Effector memory CD8-positive, alpha-beta T cell (primary cell): ENCODE data around the gene PLD3.
A peak's percentile ranks its signal among the peaks of the same experiment; 100 is the strongest.

Experiments used
- ATAC-seq: fragments of 150-1000 bp; cut with Tn5 transposase; replicated peaks from 2 replicates; pipeline ENCODE4 v1.10.0; 2021; ENCODE audit warnings: mild to moderate bottlenecking, moderate library complexity
- DNase-seq, 3 experiments: peaks; one replicate each; pipeline ENCODE4 v3.0.0; 2021
- H3K27ac Mint-ChIP-seq, 2 donors: one replicate each; pipeline ENCODE4 v1.8.0; 2022; ENCODE audit warnings: mild to moderate bottlenecking in 2 of 2, mixed read lengths in 2 of 2, moderate library complexity in 2 of 2
- H3K27me3 Mint-ChIP-seq, 2 donors: one replicate each; pipeline ENCODE4 v1.8.0; 2022; ENCODE audit warnings: mixed read lengths in 2 of 2
- H3K36me3 Mint-ChIP-seq: one replicate; pipeline ENCODE4 v1.8.0; 2022; ENCODE audit warnings: mild to moderate bottlenecking, moderate library complexity, mixed read lengths; ENCODE audit not compliant: insufficient read depth
- H3K4me1 Mint-ChIP-seq, 2 donors: one replicate each; pipeline ENCODE4 v1.8.0; 2022; ENCODE audit warnings: low read depth in 2 of 2, mixed read lengths in 2 of 2
- H3K4me3 Mint-ChIP-seq, 2 donors: one replicate each; pipeline ENCODE4 v1.8.0; 2022; ENCODE audit warnings: mild to moderate bottlenecking in 2 of 2, mixed read lengths in 2 of 2, moderate library complexity in 2 of 2
- H3K9me3 Mint-ChIP-seq, 2 donors: one replicate each; pipeline ENCODE4 v1.8.0; 2022; ENCODE audit warnings: mixed read lengths in 2 of 2
- total RNA-seq, 9 experiments: gene quantifications; one replicate each; lab custom pipeline; 2026; lab: John Stamatoyannopoulos, UW

PLD3 gene
- 25.1 to 67.8 (median 38.3) reads per million in 9 experiments for total RNA-seq

GRCh38 chr19:40348125-40348913, at the start of gene PLD3, which contains the start of gene C19orf47:
Gene PLD3 (plus strand): TSS chr19:40348695. CDS start chr19:40366484, 17,789 bp downstream.
Gene C19orf47 (minus strand): TSS chr19:40348397. CDS start chr19:40341857, 6,540 bp downstream.
- Mint-ChIP-seq H3K27me3 (no peaks in the 10 kb centered on the region), H3K4me1 (peaks cover 23 to 30% of the 10 kb centered on the region in 2 donors), H3K36me3 (peaks cover 4% of the 10 kb centered on the region), H3K9me3 (no peaks in the 10 kb centered on the region), H3K4me3 (peak within 1 kb of the TSS; percentile 73 to 86), H3K27ac (peak within 1 kb of the TSS; percentile 87 to 94)
- DNase-seq (peak; percentile 94 to 97 (median 97)), ATAC-seq (peak; percentile 95)

- Mint-ChIP-seq H3K27ac (no peak overlapping the region), H3K9me3 (no peaks in the 10 kb centered on the region), H3K27me3 (no peaks in the 10 kb centered on the region), H3K4me1 (peaks cover 0 to 5% of the 10 kb centered on the region in 2 donors), H3K36me3 (no peaks in the 10 kb centered on the region), H3K4me3 (no peak overlapping the region)
- ATAC-seq (no peak), DNase-seq (no peak)
Measured at GRCh38 chr19:40300668-40301067, 47.8 kb upstream of the PLD3 start.

GRCh38 chr19:40302224-40303011, 46.1 kb upstream of the PLD3 start:
- peaks cover 0 to 5% of the 10 kb centered on the region in 2 donors for H3K4me1 Mint-ChIP-seq
- H3K36me3 Mint-ChIP-seq: no peaks in the 10 kb centered on the region
- H3K9me3 Mint-ChIP-seq: no peaks in the 10 kb centered on the region
- no peak overlapping the region for H3K27ac Mint-ChIP-seq
- H3K27me3 Mint-ChIP-seq: no peaks in the 10 kb centered on the region
- no peak overlapping the region for H3K4me3 Mint-ChIP-seq
- ATAC-seq (no peak), DNase-seq (no peak)

GRCh38 chr19:40303765-40304164, 44.7 kb upstream of the PLD3 start:
- no peak for ATAC-seq
- Mint-ChIP-seq H3K27me3 (no peaks in the 10 kb centered on the region), H3K4me3 (no peak overlapping the region), H3K27ac (no peak overlapping the region), H3K36me3 (no peaks in the 10 kb centered on the region), H3K9me3 (no peaks in the 10 kb centered on the region), H3K4me1 (peaks cover 0 to 5% of the 10 kb centered on the region in 2 donors)
- DNase-seq: no peak

- ATAC-seq (peak; percentile 33), DNase-seq (no peak)
- no peak overlapping the region for H3K4me3 Mint-ChIP-seq
- peaks cover 0 to 5% of the 10 kb centered on the region in 2 donors for H3K4me1 Mint-ChIP-seq
- no peaks in the 10 kb centered on the region for H3K27me3 Mint-ChIP-seq
- no peaks in the 10 kb centered on the region for H3K9me3 Mint-ChIP-seq
- H3K27ac Mint-ChIP-seq: peak overlapping the region in 1 of 2 donors; percentile 41
- H3K36me3 Mint-ChIP-seq: no peaks in the 10 kb centered on the region
Measured at GRCh38 chr19:40304306-40304705, 44.2 kb upstream of the PLD3 start.

- no peak overlapping the region for H3K4me3 Mint-ChIP-seq
- no peaks in the 10 kb centered on the region for H3K27me3 Mint-ChIP-seq
- H3K9me3 Mint-ChIP-seq: no peaks in the 10 kb centered on the region
- H3K36me3 Mint-ChIP-seq: no peaks in the 10 kb centered on the region
- DNase-seq (peak; percentile 61 to 74 (median 64)), ATAC-seq (peak; percentile 66)
- H3K4me1 Mint-ChIP-seq: peaks cover 0 to 5% of the 10 kb centered on the region in 2 donors
- no peak overlapping the region for H3K27ac Mint-ChIP-seq
Measured at GRCh38 chr19:40305403-40305802, 43.1 kb upstream of the PLD3 start.

- ATAC-seq: no peak
- no peak overlapping the region for H3K4me3 Mint-ChIP-seq
- no peaks in the 10 kb centered on the region for H3K27me3 Mint-ChIP-seq
- H3K36me3 Mint-ChIP-seq: no peaks in the 10 kb centered on the region
- no peaks in the 10 kb centered on the region for H3K9me3 Mint-ChIP-seq
- no peaks in the 10 kb centered on the region for H3K4me1 Mint-ChIP-seq
- H3K27ac Mint-ChIP-seq: no peak overlapping the region
- DNase-seq: no peak
Measured at GRCh38 chr19:40309666-40310065, 38.8 kb upstream of the PLD3 start.

- no peaks in the 10 kb centered on the region for H3K9me3 Mint-ChIP-seq
- DNase-seq (no peak), ATAC-seq (no peak)
- no peak overlapping the region for H3K27ac Mint-ChIP-seq
- H3K36me3 Mint-ChIP-seq: no peaks in the 10 kb centered on the region
- no peaks in the 10 kb centered on the region for H3K4me1 Mint-ChIP-seq
- H3K4me3 Mint-ChIP-seq: no peak overlapping the region
- no peaks in the 10 kb centered on the region for H3K27me3 Mint-ChIP-seq
Measured at GRCh38 chr19:40312533-40312932, 36.0 kb upstream of the PLD3 start.

- Mint-ChIP-seq H3K27ac (peak overlapping the region in 1 of 2 donors; percentile 55), H3K36me3 (peaks cover under 1% of the 10 kb centered on the region), H3K27me3 (no peaks in the 10 kb centered on the region), H3K9me3 (no peaks in the 10 kb centered on the region), H3K4me3 (no peak overlapping the region), H3K4me1 (no peaks in the 10 kb centered on the region)
- ATAC-seq (no peak), DNase-seq (no peak)
Measured at GRCh38 chr19:40313229-40313983, 35.1 kb upstream of the PLD3 start.

GRCh38 chr19:40314656-40315055, 33.8 kb upstream of the PLD3 start:
- H3K27ac Mint-ChIP-seq: no peak overlapping the region
- no peak overlapping the region for H3K4me3 Mint-ChIP-seq
- H3K9me3 Mint-ChIP-seq: no peaks in the 10 kb centered on the region
- H3K4me1 Mint-ChIP-seq: no peaks in the 10 kb centered on the region
- peaks cover 5% of the 10 kb centered on the region for H3K36me3 Mint-ChIP-seq
- DNase-seq: no peak
- no peak for ATAC-seq
- no peaks in the 10 kb centered on the region for H3K27me3 Mint-ChIP-seq

GRCh38 chr19:40315812-40316470, 32.6 kb upstream of the PLD3 start:
- H3K4me3 Mint-ChIP-seq: no peak overlapping the region
- H3K9me3 Mint-ChIP-seq: no peaks in the 10 kb centered on the region
- H3K27ac Mint-ChIP-seq: peak overlapping the region in 1 of 2 donors; percentile 35
- no peaks in the 10 kb centered on the region for H3K27me3 Mint-ChIP-seq
- peaks cover 0 to 2% of the 10 kb centered on the region in 2 donors for H3K4me1 Mint-ChIP-seq
- DNase-seq (no peak), ATAC-seq (no peak)
- peaks cover 10% of the 10 kb centered on the region for H3K36me3 Mint-ChIP-seq

GRCh38 chr19:40317338-40317737, 31.2 kb upstream of the PLD3 start:
- ATAC-seq: no peak
- peaks cover 0 to 2% of the 10 kb centered on the region in 2 donors for H3K4me1 Mint-ChIP-seq
- H3K27ac Mint-ChIP-seq: no peak overlapping the region
- no peak for DNase-seq
- no peaks in the 10 kb centered on the region for H3K27me3 Mint-ChIP-seq
- H3K9me3 Mint-ChIP-seq: no peaks in the 10 kb centered on the region
- H3K36me3 Mint-ChIP-seq: peaks cover 14% of the 10 kb centered on the region
- H3K4me3 Mint-ChIP-seq: no peak overlapping the region

GRCh38 chr19:40320558-40320935, 27.9 kb upstream of the PLD3 start:
- no peak overlapping the region for H3K27ac Mint-ChIP-seq
- H3K27me3 Mint-ChIP-seq: no peaks in the 10 kb centered on the region
- no peak for DNase-seq
- H3K9me3 Mint-ChIP-seq: no peaks in the 10 kb centered on the region
- peaks cover 37% of the 10 kb centered on the region for H3K36me3 Mint-ChIP-seq
- H3K4me3 Mint-ChIP-seq: no peak overlapping the region
- peaks cover 0 to 2% of the 10 kb centered on the region in 2 donors for H3K4me1 Mint-ChIP-seq
- no peak for ATAC-seq
